Measurements from ENCODE around the gene CCNB3. TPM values are rescaled to one million over a fixed set of nuclear protein-coding genes. Genes with fewer than 3 reads are reported as not detected.

Gene CCNB3
- total and polyA plus RNA-seq, 2 of the 4 experiments (the other 2 are of a cell fraction) = 0.09 to 0.18 TPM

- no peak overlapping the region for H3K18ac ChIP-seq (ENCODE audit: low read depth, low read length)
- H4K8ac ChIP-seq (ENCODE audit: low read depth in 2 of 2, low read length in 2 of 2) = no peak overlapping the region
- POLR2A ChIA-PET (ENCODE audit: unreplicated experiment) = no interaction called here
- no peak overlapping the region for H3K9ac ChIP-seq (ENCODE audit: low read depth, low read length)
- BruUV-seq (replicated peaks) = no TSS peak
- no peaks in the 10 kb centered on the region for H3K4me1 ChIP-seq (ENCODE audit: control insufficient read depth, insufficient read depth, low read length)
- H4K91ac ChIP-seq (ENCODE audit: insufficient read depth, low read depth, low read length) = no peak overlapping the region
- no peak overlapping the region for H2BK15ac ChIP-seq (ENCODE audit: low read depth, low read length)
- no peak overlapping the region for H3K4me2 ChIP-seq (ENCODE audit: low read depth, low read length)
- H3K27ac ChIP-seq (ENCODE audit: insufficient read depth, low read length) = no peak overlapping the region
- peaks cover 6% of the 10 kb centered on the region for H3K27me3 ChIP-seq (ENCODE audit: control insufficient read depth, insufficient read depth, low read length)
- H3K36me3 ChIP-seq (ENCODE audit: control insufficient read depth, insufficient read depth, low read length) = no peaks in the 10 kb centered on the region
- H3K9me3 ChIP-seq (ENCODE audit: control insufficient read depth, insufficient read depth, low read length) = no peaks in the 10 kb centered on the region
- H2BK120ac ChIP-seq (ENCODE audit: low read depth, low read length) = no peak overlapping the region
- no peak overlapping the region for H4K5ac ChIP-seq (ENCODE audit: low read depth, low read length)
- H3K79me1 ChIP-seq (ENCODE audit: low read depth in 1 of 2, low read length in 2 of 2) = no peaks in the 10 kb centered on the region
- no peaks in the 10 kb centered on the region for H3K9me1 ChIP-seq (ENCODE audit: insufficient read depth, low read length)
- TF ChIP-seq SMC3 (IDR thresholded peaks at IDR 0.05; ENCODE audit: low read depth, low read length) (no peak), ELK1 (IDR thresholded peaks at IDR 0.05; ENCODE audit: borderline replicate concordance, low read depth, low read length) (no peak), MXI1 (IDR thresholded peaks at IDR 0.05; ENCODE audit: borderline replicate concordance, low read depth, low read length) (no peak), CHD1 (IDR thresholded peaks at IDR 0.05; ENCODE audit: low read depth, low read length) (no peak), NFE2L2 (IDR thresholded peaks at IDR 0.05; ENCODE audit: low read depth, low read length) (no peak), RAD21 (IDR thresholded peaks at IDR 0.05; ENCODE audit: low read length) (no peak), POLR2A (IDR thresholded peaks at IDR 0.05; ENCODE audit: low read depth, low read length) (no peak), FOS (IDR thresholded peaks at IDR 0.05; ENCODE audit: low read depth, low read length) (no peak), RCOR1 (IDR thresholded peaks at IDR 0.05; ENCODE audit: insufficient replicate concordance, low read length) (no peak), MAZ (IDR thresholded peaks at IDR 0.05; ENCODE audit: borderline replicate concordance, low read depth, low read length) (no peak), USF2 (IDR thresholded peaks at IDR 0.05; ENCODE audit: low read depth, low read length) (no peak), RFX5 (IDR thresholded peaks at IDR 0.05; ENCODE audit: low read depth, low read length) (no peak), CTCF (conservative IDR thresholded peaks at IDR 0.05; ENCODE audit: low read depth, low read length) (no peak), BHLHE40 (IDR thresholded peaks at IDR 0.05; ENCODE audit: low read depth, low read length) (no peak), MAFK (IDR thresholded peaks at IDR 0.05; ENCODE audit: low read depth, low read length) (no peak), CEBPB (IDR thresholded peaks at IDR 0.05; ENCODE audit: low read depth, low read length) (no peak)
- no peak overlapping the region for H3K56ac ChIP-seq (ENCODE audit: extremely low read depth, insufficient read depth, low read length)
- CTCF ChIA-PET = no interaction called here
- no peak overlapping the region for H3K23ac ChIP-seq (ENCODE audit: low read depth, low read length)
- ATAC-seq (ENCODE audit: low read depth) = no peak
- in situ Hi-C loops (cut with MboI; ENCODE audit: low sequenced_read_pairs) = no loop called here
- H2BK5ac ChIP-seq (ENCODE audit: low read depth, low read length, poor library complexity, severe bottlenecking) = no peak overlapping the region
- no peak overlapping the region for H3K14ac ChIP-seq (replicated peaks; ENCODE audit: low read depth, low read length)
- intact Hi-C loops (cut with micrococcal nuclease) = no loop called here
- no peak overlapping the region for H3K4me3 ChIP-seq (ENCODE audit: insufficient read depth, low read depth, low read length)
- no peak overlapping the region for H3K4ac ChIP-seq (ENCODE audit: low read depth, low read length)
- DNase-seq = no peak
- no peak overlapping the region for H2AK5ac ChIP-seq (ENCODE audit: low read depth, low read length)
- H4K20me1 ChIP-seq (ENCODE audit: insufficient read depth, low read length) = no peaks in the 10 kb centered on the region
- 37% methylated on average over 4 of the region's 9 CpGs; no CpG with 5 or more reads in 1 of the 2 experiments for WGBS, 2 experiments (ENCODE audit: extremely low coverage in 2 of 2, insufficient read length in 1 of 2)
- dilution Hi-C loops (cut with HindIII; ENCODE audit: low sequenced_read_pairs, unreplicated experiment) = no loop called here
- no peak overlapping the region for H2AK9ac ChIP-seq (replicated peaks; ENCODE audit: low read depth, low read length, poor library complexity)
- no peak overlapping the region for H2BK20ac ChIP-seq (ENCODE audit: low read depth, low read length)
- H2AFZ ChIP-seq (replicated peaks; ENCODE audit: low read length, poor library complexity) = no peak overlapping the region
These were observed 171.1 kb downstream of the CCNB3 start for GRCh38 chrX:50375481-50376267.
